Measurements from ENCODE around the gene LRIT1.

The LRIT1 gene

DNA sequence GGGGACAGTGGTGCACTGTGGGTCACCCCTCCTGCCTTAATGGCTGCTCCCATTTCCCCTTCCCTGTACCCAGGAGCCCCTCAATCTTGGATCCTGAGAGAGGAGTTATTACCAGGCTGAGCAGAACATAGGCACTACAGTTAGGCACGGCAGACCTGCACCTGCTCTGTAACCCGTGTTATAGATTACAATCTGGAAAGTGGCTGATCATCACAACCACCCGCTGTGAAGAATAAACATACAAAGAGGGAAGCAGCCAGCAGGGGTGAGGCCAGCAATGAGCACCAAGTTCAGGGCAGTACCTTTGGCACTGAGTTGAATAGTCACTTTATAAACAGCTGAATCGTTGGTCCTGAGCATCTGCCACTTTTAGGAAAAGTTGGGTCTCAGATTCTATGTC lies 45.3 kb downstream of the LRIT1 start:
- peaks cover 71% of the 10 kb centered on the region for H3K27me3 ChIP-seq (ENCODE audit: insufficient read depth, low read length)
- no peak overlapping the region for H3K27ac ChIP-seq (ENCODE audit: low read length)
- H3K9ac ChIP-seq (ENCODE audit: low read depth, low read length), result no peak overlapping the region
- H3K9me3 ChIP-seq (ENCODE audit: insufficient read depth, low read depth, low read length), result no peaks in the 10 kb centered on the region
- H3K4me3 ChIP-seq (ENCODE audit: low read length), result no peak overlapping the region
- H3K36me3 ChIP-seq (ENCODE audit: insufficient read depth, low read depth, low read length), result no peaks in the 10 kb centered on the region
- H3K4me1 ChIP-seq (ENCODE audit: insufficient read depth, low read length), result no peaks in the 10 kb centered on the region

DNA sequence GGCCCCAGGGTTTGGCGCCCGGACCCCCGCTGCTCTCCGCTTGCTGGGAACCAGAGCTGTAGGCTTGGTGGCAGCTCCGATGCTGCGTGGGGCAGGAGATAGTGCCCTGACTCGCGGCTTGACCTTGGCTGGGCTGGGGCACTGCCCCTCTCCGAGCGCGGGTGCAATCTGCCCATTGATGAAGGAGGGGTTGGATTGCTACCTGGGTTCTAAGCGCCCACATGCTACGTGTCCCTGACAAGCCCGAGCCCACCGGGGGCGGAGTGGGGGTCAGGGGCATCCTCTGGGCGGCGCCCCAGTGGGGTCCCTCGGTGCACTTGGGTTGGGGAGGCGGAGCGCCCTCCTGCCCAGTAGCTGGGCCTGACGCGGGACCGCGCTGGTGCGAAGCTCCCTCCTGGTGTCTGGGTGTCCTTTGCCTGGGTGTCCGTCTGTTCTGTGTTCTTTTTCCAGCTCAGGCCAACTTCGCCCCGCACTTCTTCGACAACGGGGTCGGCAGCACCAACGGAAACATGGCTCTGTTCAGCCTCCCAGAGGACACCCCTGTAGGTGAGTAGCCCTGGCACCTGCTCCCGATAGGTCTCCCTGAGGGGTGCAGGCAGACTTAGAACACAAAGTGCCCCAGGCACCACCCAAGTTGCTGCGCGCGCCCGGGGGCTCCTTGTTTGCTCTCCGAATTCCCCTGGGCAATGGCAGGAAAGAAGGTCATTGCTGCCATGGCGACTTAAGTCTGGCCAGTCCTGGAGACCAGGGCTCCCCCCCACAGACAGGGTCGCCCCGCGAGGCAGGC lies 46.1 kb downstream of the LRIT1 start:
- Histone ChIP-seq H3K36me3 (ENCODE audit: insufficient read depth, low read depth, low read length) (no peaks in the 10 kb centered on the region), H3K27me3 (ENCODE audit: insufficient read depth, low read length) (peaks cover 73% of the 10 kb centered on the region), H3K9me3 (ENCODE audit: insufficient read depth, low read depth, low read length) (no peaks in the 10 kb centered on the region), H3K4me1 (ENCODE audit: insufficient read depth, low read length) (no peaks in the 10 kb centered on the region), H3K4me3 (ENCODE audit: low read length) (peak overlapping the region; percentile 78), H3K9ac (ENCODE audit: low read depth, low read length) (no peak overlapping the region), H3K27ac (ENCODE audit: low read length) (no peak overlapping the region)

DNA sequence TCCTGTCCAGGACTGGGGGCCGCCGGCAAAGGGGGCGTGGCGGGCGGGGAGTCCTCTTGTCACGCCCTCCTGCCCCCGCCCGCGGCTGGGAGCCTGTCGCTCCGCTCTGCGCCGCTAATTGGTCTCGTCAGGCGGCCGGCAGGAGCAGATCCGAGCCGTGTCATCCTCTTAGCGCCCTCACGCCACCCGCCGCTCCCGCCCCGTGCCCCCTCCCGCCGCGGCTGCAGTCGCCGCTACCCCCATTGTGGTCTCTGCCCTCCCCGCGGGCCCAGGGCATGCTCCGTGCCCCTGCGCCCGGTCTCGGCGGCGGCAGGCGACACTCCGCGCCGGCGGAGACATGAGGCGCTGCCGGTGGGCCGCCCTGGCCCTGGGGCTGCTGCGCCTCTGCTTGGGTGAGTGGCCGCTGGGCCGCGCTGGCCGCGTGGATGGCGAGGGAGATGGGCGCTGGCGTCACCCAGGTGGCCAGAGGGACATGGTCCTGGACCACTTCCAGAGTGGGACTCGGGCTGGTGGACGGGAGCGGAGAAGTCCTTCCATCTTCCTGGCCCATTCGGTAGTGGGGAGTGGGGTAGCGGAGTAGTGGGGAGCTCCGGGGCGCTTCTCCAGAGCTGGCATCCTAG lies 46.8 kb downstream of the LRIT1 start, which contains the start of gene CDHR1:
TSS of gene CDHR1 (plus strand) at position 114 of the 620 bp plus-strand sequence. CDS start at position 338, 224 bp downstream.
- Histone ChIP-seq H3K4me1 (ENCODE audit: insufficient read depth, low read length) (no peaks in the 10 kb centered on the region), H3K27me3 (ENCODE audit: insufficient read depth, low read length) (peaks cover 73% of the 10 kb centered on the region), H3K27ac (ENCODE audit: low read length) (no peak within 1 kb of the TSS), H3K4me3 (ENCODE audit: low read length) (peak within 1 kb of the TSS; percentile 78), H3K9me3 (ENCODE audit: insufficient read depth, low read depth, low read length) (no peaks in the 10 kb centered on the region), H3K9ac (ENCODE audit: low read depth, low read length) (no peak within 1 kb of the TSS), H3K36me3 (ENCODE audit: insufficient read depth, low read depth, low read length) (no peaks in the 10 kb centered on the region)

DNA sequence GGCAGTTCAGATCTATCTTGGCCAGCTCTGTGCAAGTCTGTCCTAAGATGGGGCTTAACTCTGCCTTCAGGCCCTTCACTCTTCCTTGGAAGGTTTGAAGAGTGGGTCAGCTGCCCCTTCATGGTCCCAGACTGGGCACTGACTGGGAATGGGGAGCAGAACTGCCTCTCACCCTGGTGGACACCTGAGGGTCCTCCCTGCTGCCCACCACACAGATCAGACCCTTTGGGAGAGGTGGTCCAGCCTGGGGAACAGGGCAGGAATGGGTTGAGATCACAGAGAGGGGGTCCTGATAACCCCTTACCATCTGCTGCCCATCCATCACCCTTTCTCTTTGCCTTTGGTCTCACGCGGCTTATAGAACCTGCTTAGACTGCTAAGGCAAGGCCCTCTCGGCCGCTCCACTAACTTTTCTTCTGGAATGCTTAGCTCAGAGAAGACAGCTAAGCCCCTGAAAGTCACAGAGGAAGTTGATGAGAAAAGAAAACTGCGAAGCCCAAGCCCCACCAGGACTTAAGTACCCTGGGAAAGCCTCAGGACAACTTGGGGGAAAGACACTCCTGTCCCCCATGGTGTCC lies 47.4 kb downstream of the LRIT1 start:
- Histone ChIP-seq H3K27ac (ENCODE audit: low read length) (no peak overlapping the region), H3K36me3 (ENCODE audit: insufficient read depth, low read depth, low read length) (no peaks in the 10 kb centered on the region), H3K4me3 (ENCODE audit: low read length) (peak overlapping the region; percentile 78), H3K9ac (ENCODE audit: low read depth, low read length) (no peak overlapping the region), H3K4me1 (ENCODE audit: insufficient read depth, low read length) (no peaks in the 10 kb centered on the region), H3K9me3 (ENCODE audit: insufficient read depth, low read depth, low read length) (no peaks in the 10 kb centered on the region), H3K27me3 (ENCODE audit: insufficient read depth, low read length) (peaks cover 73% of the 10 kb centered on the region)

DNA sequence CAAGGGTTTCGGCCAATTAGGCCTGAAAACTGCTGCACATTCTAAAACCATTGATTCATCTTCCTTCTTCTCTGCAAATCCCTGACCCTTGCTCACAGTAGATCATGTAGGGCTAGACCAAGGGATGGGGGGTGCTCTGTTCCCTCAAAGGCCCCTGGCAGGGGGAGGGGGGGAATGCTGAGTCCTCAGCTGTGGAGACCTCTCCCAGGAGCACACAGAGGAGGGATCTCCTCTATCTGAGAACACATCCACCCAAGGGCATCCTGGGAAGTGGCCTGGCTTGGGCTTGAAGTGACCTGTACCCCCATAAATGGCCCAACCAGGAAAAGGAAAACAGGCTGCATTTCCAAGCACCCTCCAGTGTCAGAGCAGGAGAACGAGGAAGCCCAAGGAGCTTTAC lies 48.0 kb downstream of the LRIT1 start:
- Histone ChIP-seq H3K4me1 (ENCODE audit: insufficient read depth, low read length) (no peaks in the 10 kb centered on the region), H3K9ac (ENCODE audit: low read depth, low read length) (no peak overlapping the region), H3K27ac (ENCODE audit: low read length) (no peak overlapping the region), H3K36me3 (ENCODE audit: insufficient read depth, low read depth, low read length) (no peaks in the 10 kb centered on the region), H3K9me3 (ENCODE audit: insufficient read depth, low read depth, low read length) (no peaks in the 10 kb centered on the region), H3K4me3 (ENCODE audit: low read length) (no peak overlapping the region), H3K27me3 (ENCODE audit: insufficient read depth, low read length) (peaks cover 70% of the 10 kb centered on the region)

DNA sequence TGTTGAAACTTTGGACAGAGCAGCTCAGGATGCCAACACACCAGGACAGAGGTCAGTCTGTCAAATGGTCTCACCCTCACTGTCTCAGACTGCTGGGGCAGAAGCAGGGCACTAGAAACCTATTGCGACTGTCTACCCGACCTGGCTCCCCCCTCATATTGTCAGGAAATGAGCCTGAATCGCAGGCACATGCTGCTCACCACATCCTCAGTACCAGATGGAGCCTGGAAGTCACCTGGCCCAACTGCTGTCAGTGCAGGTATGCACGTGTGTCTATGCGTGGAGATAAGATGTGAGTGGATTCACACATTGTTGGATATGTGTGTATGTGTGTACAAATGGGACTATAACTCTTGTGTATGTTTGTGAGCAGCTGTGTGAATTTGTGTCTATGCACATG lies 50.2 kb downstream of the LRIT1 start:
- H3K4me1 ChIP-seq (ENCODE audit: insufficient read depth, low read length), result no peaks in the 10 kb centered on the region
- no peak overlapping the region for H3K27ac ChIP-seq (ENCODE audit: low read length)
- H3K27me3 ChIP-seq (ENCODE audit: insufficient read depth, low read length), result peaks cover 48% of the 10 kb centered on the region
- H3K9ac ChIP-seq (ENCODE audit: low read depth, low read length), result no peak overlapping the region
- H3K9me3 ChIP-seq (ENCODE audit: insufficient read depth, low read depth, low read length), result no peaks in the 10 kb centered on the region
- H3K4me3 ChIP-seq (ENCODE audit: low read length), result no peak overlapping the region
- no peaks in the 10 kb centered on the region for H3K36me3 ChIP-seq (ENCODE audit: insufficient read depth, low read depth, low read length)

DNA sequence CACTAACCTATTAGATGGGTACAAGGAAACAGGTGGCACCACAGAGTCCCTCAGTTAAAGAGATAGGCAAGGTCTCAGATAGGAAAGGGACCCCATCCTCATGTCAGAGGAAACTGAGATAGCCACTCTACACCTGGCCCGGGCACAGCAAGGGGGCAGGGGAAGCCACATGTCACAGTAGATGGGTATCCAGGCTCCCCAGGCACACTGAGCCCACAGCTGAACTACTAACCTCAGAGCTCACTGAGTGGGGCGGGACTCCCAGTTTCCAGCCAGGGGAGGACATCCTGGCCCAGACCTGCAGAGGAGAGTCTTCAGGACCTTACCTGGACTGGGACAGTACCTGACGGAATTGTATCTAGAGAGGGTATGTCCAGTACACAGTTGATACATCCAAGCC lies 50.7 kb downstream of the LRIT1 start:
- Histone ChIP-seq H3K27me3 (ENCODE audit: insufficient read depth, low read length) (peaks cover 43% of the 10 kb centered on the region), H3K36me3 (ENCODE audit: insufficient read depth, low read depth, low read length) (no peaks in the 10 kb centered on the region), H3K9ac (ENCODE audit: low read depth, low read length) (no peak overlapping the region), H3K9me3 (ENCODE audit: insufficient read depth, low read depth, low read length) (no peaks in the 10 kb centered on the region), H3K4me1 (ENCODE audit: insufficient read depth, low read length) (no peaks in the 10 kb centered on the region), H3K4me3 (ENCODE audit: low read length) (no peak overlapping the region), H3K27ac (ENCODE audit: low read length) (no peak overlapping the region)

DNA sequence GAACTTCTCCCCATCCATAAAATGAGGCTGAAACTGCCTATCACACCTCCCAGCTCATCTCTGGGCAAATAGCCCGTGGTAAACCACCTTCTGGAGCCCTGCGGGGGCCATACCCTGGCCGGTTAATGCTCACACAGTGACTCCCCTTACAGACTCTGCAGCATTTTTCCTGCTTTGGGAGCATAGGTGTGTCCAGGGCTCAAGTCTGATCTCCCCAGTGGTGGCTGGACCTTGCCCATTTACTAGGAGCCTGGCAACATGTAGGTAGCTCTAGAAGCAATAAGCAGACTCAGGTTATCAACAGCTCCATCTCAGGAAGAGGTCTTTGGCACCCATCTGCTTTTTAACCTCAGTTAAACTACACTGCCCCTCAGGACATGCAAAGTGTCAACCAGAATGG lies 52.5 kb downstream of the LRIT1 start:
- Histone ChIP-seq H3K9ac (ENCODE audit: low read depth, low read length) (no peak overlapping the region), H3K27ac (ENCODE audit: low read length) (no peak overlapping the region), H3K4me3 (ENCODE audit: low read length) (no peak overlapping the region), H3K9me3 (ENCODE audit: insufficient read depth, low read depth, low read length) (no peaks in the 10 kb centered on the region), H3K27me3 (ENCODE audit: insufficient read depth, low read length) (peaks cover 25% of the 10 kb centered on the region), H3K36me3 (ENCODE audit: insufficient read depth, low read depth, low read length) (no peaks in the 10 kb centered on the region), H3K4me1 (ENCODE audit: insufficient read depth, low read length) (no peaks in the 10 kb centered on the region)

DNA sequence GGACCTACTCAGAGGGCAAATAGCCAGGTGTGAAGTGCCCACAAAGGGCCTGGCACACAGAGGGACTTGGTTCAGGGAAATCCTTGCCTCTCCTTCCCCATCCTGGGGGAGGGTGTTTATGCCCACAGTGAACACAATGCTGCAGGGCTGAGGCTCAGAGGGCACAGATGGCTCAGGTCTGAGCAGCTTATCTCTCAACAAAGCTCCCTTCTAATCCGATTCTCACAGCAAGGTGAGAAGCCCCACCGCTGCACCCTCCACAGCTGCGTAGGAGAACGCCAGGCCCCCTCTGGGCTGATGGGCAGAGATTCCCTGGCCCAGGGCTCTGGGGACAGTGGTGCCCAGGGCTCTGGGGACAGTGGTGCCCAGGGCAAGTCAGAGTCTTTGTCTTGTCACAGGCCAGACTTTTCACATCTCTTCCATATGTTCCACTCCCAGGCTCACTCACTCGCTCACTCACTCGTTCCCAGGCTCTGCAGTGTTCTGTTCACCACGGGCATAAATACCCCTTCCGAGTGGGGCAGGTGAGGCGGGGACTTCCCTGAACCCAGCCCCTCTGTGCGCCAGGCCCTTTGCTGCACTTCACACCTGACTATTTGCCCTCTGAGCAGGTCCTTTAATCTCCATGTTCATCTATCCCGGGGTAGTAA lies 55.7 kb downstream of the LRIT1 start:
- Histone ChIP-seq H3K9me3 (ENCODE audit: insufficient read depth, low read depth, low read length) (no peaks in the 10 kb centered on the region; the same call in 1 of the 2 replicates), H3K4me1 (ENCODE audit: insufficient read depth, low read length) (no peaks in the 10 kb centered on the region), H3K27me3 (ENCODE audit: insufficient read depth, low read length) (no peaks in the 10 kb centered on the region), H3K27ac (ENCODE audit: low read length) (no peak overlapping the region), H3K4me3 (ENCODE audit: low read length) (no peak overlapping the region), H3K36me3 (ENCODE audit: insufficient read depth, low read depth, low read length) (no peaks in the 10 kb centered on the region), H3K9ac (ENCODE audit: low read depth, low read length) (no peak overlapping the region)

DNA sequence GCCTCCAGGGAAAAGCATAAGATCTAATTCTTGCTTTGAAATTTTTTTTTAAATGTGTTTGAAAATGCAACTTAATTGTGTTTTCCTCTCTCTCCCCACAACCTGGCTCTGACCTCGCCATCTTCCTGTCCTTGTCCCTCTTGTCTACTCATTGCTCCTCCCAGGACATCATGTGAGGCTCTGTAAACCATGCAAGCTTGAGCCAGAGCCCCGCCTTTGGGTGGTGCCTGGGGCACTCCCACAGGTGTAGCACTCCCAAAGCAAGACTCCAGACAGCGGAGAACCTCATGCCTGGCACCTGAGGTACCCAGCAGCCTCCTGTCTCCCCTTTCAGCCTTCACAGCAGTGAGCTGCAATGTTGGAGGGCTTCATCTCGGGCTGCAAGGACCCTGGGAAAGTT lies 56.8 kb downstream of the LRIT1 start:
- H3K27ac ChIP-seq (ENCODE audit: low read length), result no peak overlapping the region
- no peaks in the 10 kb centered on the region for H3K27me3 ChIP-seq (ENCODE audit: insufficient read depth, low read length)
- no peaks in the 10 kb centered on the region for H3K36me3 ChIP-seq (ENCODE audit: insufficient read depth, low read depth, low read length)
- no peak overlapping the region for H3K4me3 ChIP-seq (ENCODE audit: low read length)
- H3K4me1 ChIP-seq (ENCODE audit: insufficient read depth, low read length), result peaks cover under 1% of the 10 kb centered on the region; the same call in 1 of the 2 replicates
- no peak overlapping the region for H3K9ac ChIP-seq (ENCODE audit: low read depth, low read length)
- H3K9me3 ChIP-seq (ENCODE audit: insufficient read depth, low read depth, low read length), result no peaks in the 10 kb centered on the region; the same call in 1 of the 2 replicates

DNA sequence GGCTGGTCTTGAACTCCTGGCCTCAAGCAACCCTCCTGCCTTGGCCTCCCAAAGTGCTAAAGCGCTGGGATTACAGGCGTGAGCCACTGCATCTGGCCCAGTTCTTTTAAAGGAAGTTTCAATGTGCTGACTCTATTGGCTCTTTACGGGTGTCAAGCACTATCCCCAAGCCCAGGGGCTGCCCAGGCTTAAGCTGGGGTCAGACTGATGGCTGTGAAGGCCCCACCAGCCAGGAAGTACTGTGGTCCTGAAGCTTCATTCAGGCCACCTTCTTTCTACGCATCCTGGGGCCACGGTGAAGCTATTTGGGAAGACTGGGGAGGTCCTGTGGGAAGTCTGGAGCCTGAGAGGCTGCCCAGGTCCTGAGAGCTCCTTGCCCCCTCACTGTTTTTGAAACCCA lies 59.7 kb downstream of the LRIT1 start:
- Histone ChIP-seq H3K9ac (ENCODE audit: low read depth, low read length) (no peak overlapping the region), H3K9me3 (ENCODE audit: insufficient read depth, low read depth, low read length) (no peaks in the 10 kb centered on the region; the same call in 1 of the 2 replicates), H3K27me3 (ENCODE audit: insufficient read depth, low read length) (no peaks in the 10 kb centered on the region), H3K27ac (ENCODE audit: low read length) (no peak overlapping the region), H3K4me3 (ENCODE audit: low read length) (no peak overlapping the region), H3K4me1 (ENCODE audit: insufficient read depth, low read length) (peaks cover 5% of the 10 kb centered on the region; the same call in 1 of the 2 replicates), H3K36me3 (ENCODE audit: insufficient read depth, low read depth, low read length) (no peaks in the 10 kb centered on the region)
